Coronary artery (tissue), 2 donors: ENCODE measurements around the gene TGFBR1.

ENCODE experiments used
- DNase-seq: peaks from one replicate; pipeline ENCODE4 v3.0.0-alpha.2; 2017; ENCODE audit warnings: low spot score
- H3K27ac ChIP-seq, 2 donors: fragments of 200-600 bp; sonication (generic); one replicate each; pipeline ENCODE4 v1.5.1; 2016 to 2019
- H3K4me3 ChIP-seq: fragments of 200-600 bp; sonication (generic); 2 replicates; pipeline ENCODE4 v1.5.1; 2016; ENCODE audit warnings: mild to moderate bottlenecking, moderate library complexity
- CTCF ChIP-seq: fragments of 200-600 bp; sonication (generic); IDR thresholded peaks from one replicate; pipeline ENCODE4 v1.5.1; 2019; ENCODE audit warnings: antibody characterized with exemption

The TGFBR1 gene

GRCh38 chr9:99137225-99137624 is 32.3 kb downstream of the TGFBR1 start:
- H3K4me3 ChIP-seq, result no peak overlapping the region
- no peak overlapping the region for H3K27ac ChIP-seq
- DNase-seq, result no peak
- TF ChIP-seq CTCF, result no peak

- no peak for TF ChIP-seq CTCF
- Histone ChIP-seq H3K4me3 (no peak overlapping the region), H3K27ac (no peak overlapping the region)
- DNase-seq, result no peak
These were observed 33.0 kb downstream of the TGFBR1 start for GRCh38 chr9:99137891-99138290.

GRCh38 chr9:99138424-99139284 is 33.7 kb downstream of the TGFBR1 start:
- TF ChIP-seq CTCF, result no peak
- no peak for DNase-seq
- Histone ChIP-seq H3K27ac (no peak overlapping the region), H3K4me3 (no peak overlapping the region)

GRCh38 chr9:99139868-99140267 is 35.0 kb downstream of the TGFBR1 start:
- no peak for TF ChIP-seq CTCF
- Histone ChIP-seq H3K4me3 (no peak overlapping the region), H3K27ac (no peak overlapping the region)
- no peak for DNase-seq

GRCh38 chr9:99140685-99141314 is 35.9 kb downstream of the TGFBR1 start:
- no peak for DNase-seq
- Histone ChIP-seq H3K4me3 (no peak overlapping the region), H3K27ac (no peak overlapping the region)
- peak; percentile 81 for TF ChIP-seq CTCF

- H3K27ac ChIP-seq, result no peak overlapping the region
- no peak overlapping the region for H3K4me3 ChIP-seq
- TF ChIP-seq CTCF, result no peak
- DNase-seq, result no peak
These were observed 36.9 kb downstream of the TGFBR1 start for GRCh38 chr9:99141849-99142248.

GRCh38 chr9:99142275-99142674 is 37.4 kb downstream of the TGFBR1 start:
- DNase-seq, result no peak
- Histone ChIP-seq H3K27ac (no peak overlapping the region), H3K4me3 (no peak overlapping the region)
- TF ChIP-seq CTCF, result no peak
